Airway epithelial cell (primary cell): Measurements from ENCODE around the gene FABP2. TPM values are rescaled to one million over a fixed set of nuclear protein-coding genes. Genes with fewer than 3 reads are reported as not detected.

Source experiments
- total RNA-seq: library from RNA; depleted of rRNA; stranded (reverse); fragments of >200 nt; gene quantifications from 2 replicates; pipeline ENCODE4 v1.2.3, GENCODE V29; 2015

The FABP2 gene
- total RNA-seq: not detected in 2 replicates

DNA sequence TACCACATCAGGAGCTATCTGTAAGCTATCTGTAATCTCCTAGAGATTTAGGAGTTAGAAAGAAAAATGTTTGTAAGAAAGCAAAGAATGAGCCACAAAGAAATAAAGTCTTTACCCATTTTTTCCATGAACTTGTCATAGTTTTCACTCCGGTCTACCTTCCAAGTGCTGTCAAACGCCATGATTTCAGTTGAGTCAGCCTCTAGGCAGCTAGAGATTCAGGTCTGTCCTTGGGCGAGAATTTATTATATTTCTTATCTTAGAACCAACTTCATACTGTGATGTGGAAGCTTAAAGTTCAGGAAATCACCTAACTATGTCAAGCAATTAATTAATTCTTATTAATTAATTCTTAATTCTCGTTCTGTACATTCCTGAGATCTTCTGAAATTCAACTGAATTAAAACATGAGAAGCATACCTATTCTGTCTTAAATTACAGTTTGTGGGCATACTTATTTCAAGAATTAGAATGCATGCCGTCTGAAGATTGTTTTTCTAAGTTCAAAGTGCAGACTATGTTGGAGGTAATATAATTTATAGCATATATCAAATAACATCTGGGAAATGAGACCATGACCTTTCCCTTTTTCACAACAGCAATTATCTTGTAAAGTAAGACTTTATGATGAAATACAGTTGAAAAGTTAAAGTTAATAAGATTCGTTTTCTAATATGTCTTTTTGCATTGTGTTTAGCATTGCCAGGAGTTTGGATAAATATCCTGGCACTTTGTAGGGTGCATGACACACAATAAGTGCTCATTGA is at the start of gene FABP2:
TSS of gene FABP2 (minus strand) at position 218 of the 767 bp plus-strand sequence. CDS start at position 182, 36 bp downstream.

Other genes starting within 250 kb of the FABP2 start
- gene MYOZ2, start 186.3 kb downstream of the FABP2 start, total RNA-seq: not detected in 2 replicates
- gene USP53, start 109.4 kb downstream of the FABP2 start, total RNA-seq: 11.3 and 15.7 TPM in 2 replicates